Measurements from ENCODE around the gene EML2.
"Not testable (repeated sequence)": the region's sequence is repeated elsewhere in the genome, so short reads cannot be mapped to it uniquely, and the experiment has no call there.

EML2 gene, protein sequence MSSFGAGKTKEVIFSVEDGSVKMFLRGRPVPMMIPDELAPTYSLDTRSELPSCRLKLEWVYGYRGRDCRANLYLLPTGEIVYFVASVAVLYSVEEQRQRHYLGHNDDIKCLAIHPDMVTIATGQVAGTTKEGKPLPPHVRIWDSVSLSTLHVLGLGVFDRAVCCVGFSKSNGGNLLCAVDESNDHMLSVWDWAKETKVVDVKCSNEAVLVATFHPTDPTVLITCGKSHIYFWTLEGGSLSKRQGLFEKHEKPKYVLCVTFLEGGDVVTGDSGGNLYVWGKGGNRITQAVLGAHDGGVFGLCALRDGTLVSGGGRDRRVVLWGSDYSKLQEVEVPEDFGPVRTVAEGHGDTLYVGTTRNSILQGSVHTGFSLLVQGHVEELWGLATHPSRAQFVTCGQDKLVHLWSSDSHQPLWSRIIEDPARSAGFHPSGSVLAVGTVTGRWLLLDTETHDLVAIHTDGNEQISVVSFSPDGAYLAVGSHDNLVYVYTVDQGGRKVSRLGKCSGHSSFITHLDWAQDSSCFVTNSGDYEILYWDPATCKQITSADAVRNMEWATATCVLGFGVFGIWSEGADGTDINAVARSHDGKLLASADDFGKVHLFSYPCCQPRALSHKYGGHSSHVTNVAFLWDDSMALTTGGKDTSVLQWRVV

DNA sequence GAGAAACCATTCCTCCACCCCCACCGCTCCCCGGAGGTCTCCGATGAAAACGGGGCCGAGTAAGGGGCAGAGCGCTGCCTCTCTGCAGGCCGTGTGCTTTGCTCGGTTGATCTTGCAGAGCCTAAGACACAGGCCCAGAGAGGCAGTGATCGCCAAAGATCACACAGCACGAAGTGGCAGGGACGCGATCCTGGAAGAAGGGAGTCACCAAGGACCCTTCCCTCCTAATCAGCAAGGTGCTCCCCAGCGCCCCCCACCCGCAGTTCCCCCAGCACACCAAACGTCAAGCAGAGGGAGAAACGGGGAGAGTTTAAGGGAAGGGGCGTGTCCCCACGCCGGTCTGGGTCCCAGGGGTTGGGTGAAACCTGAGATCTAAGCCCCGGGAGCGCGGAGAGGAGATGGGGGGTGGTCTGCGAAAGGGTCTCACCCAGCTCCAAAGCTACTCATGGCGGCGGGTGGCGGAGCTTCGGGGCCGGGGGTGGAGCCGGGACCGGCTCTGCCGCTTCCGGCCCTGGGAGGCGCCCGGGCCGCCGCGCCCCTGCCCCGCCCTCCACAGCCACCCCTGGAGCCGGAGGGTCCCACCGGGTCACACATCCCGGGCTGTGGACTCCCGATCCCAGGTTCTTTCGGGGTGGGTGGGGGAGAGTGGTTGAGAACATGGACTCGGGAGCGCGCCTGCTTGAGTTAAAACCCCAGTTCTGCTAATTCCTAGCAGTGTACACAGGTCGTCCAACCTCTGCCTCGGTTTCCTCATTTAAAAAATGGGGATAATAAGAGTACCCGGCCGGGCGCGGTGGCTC lies at the start of gene EML2:
Gene EML2, minus strand, starts transcription at position 468 of the 800 bp plus-strand sequence. Its CDS starts 21 bp downstream, at position 447.
- peak in 1 of 2 donors; percentile 23 for DNase-seq (ENCODE audit: low read depth in 1 of 2, low spot score in 1 of 2)

DNA sequence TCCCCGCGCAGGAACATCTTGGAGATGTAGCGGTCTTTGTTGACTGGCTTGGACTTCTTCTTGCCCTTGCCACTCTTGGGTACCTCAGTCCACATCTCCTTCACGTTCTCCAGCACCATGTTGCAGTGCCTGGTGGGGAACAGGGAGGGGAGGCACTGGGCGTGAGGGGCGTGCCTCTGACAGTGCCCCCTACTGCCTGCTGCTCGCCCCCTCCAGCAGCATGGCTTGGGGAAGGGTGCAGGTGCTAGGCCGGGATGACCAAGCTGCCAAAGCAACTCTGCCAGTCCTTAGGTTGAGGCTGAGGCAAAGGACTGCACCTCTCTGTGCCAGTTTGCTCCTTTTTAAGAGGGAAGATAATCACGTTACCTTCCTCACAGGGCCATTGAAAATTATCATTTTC lies 48.4 kb upstream of the EML2 start:
- no peak for DNase-seq (ENCODE audit: low read depth in 1 of 2, low spot score in 1 of 2)

DNA sequence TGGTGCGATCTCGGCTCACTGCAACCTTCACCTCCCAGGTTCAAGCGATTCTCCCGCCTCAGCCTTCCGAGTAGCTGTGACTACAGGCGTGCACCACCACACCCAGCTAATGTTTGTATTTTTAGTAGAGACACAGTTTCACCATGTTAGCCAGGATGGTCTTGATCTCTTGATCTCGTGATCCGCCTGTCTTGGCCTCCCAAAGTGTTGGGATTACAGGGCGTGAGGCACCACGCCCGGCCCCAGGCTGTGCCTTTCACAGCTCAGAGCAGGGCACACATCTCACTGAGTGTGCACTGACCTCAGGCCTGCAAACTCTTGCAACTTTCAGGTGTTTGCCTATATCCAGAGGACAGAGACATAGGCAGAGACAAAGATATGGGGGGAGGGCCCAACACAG lies 45.8 kb upstream of the EML2 start:
- not testable (repeated sequence) for DNase-seq (ENCODE audit: low read depth in 1 of 2, low spot score in 1 of 2)

DNA sequence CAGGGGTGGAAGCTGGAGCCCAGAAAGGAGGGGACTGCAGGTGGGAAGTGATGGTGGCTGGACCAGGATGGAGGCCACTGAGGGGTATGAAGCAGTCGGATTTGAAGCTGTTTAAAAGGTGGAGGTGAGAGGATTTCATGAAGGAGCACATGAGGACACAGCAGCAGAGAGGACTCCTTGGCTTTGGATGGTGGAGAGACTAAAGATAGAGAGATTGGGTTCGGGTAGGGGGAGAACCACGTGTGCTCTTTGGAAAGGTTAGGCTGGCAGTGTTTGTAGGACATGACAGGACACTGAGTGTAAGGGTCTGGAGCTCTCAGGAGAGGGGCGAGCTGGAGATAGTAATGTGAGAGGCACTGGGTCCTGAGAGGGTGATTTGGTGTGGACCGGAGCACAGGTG lies 43.7 kb upstream of the EML2 start:
- DNase-seq (ENCODE audit: low read depth in 1 of 2, low spot score in 1 of 2) = no peak

DNA sequence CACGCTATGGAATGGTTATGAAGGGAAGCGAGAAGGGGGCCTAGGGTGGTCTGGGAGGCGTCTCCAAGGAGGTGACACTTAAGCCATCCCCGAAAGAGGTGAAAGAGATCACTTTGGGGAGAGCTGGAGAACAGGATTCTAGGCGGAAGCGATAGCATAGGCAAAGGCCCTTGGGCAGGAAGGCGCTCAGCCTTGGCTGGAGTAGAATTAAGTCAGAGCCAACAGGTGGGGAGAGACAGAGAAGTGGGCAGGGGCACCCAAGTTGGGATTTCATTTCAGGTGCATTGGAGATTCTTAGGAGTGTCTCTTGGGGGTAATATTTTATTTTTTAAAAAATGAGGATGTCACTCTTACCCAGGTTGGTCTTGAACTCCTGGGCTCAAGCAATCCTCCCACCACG lies 42.9 kb upstream of the EML2 start:
- DNase-seq (ENCODE audit: low read depth in 1 of 2, low spot score in 1 of 2) = no peak

DNA sequence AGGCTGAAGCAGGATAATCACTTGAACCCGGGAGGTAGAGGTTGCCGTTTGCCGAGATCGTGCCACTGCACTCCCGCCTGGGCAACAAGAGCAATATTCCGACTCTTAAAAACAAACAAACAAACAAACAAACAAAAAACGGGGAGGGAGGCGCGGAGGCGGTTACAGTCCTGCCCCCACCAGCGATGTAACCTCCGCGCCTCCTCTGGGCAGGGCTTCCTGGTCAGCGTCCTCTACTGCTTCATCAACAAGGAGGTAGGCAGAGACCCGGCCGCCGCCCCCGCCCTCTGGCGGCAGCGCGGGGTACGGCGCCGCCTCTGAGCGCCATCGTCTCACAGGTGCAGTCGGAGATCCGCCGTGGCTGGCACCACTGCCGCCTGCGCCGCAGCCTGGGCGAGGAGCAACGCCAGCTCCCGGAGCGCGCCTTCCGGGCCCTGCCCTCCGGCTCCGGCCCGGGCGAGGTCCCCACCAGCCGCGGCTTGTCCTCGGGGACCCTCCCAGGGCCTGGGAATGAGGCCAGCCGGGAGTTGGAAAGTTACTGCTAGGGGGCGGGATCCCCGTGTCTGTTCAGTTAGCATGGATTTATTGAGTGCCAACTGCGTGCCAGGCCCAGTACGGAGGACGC lies 42.3 kb upstream of the EML2 start:
- DNase-seq (ENCODE audit: low read depth in 1 of 2, low spot score in 1 of 2) = peak; percentile 75 to 77

DNA sequence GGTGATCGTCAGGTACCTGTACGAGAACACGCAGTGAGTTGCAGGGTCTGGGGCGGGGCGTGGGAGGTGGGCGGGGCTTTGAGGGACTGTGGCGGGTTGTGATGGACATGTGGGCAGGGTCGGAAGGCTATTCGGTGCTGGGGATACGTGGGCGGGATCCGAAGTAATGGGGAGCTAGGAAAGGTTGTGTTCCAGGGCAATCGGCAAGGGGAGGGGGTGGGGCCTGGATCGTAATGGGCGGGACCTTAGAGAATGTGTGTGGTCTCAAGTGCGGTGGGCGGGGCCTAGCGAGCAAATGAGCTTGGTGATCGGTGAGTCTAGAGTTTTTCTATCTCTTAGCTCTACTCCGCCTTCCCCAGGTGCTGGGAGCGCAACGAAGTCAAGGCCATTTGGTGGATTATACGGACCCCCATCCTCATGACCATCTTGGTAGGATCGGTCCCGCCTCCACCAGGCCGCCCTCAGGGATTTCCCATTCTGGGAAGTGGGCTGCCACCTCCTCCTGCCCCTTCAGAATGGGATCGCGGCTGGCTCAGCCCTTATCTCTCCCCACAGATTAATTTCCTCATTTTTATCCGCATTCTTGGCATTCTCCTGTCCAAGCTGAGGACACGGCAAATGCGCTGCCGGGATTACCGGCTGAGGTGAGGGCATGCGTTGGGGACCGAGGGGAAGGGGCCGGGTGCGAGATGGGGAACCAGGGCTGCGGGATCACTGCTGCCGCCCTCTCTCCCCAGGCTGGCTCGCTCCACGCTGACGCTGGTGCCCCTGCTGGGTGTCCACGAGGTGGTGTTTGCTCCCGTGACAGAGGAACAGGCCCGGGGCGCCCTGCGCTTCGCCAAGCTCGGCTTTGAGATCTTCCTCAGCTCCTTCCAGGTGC lies 38.4 kb upstream of the EML2 start:
- peak; percentile 56 to 73 for DNase-seq (ENCODE audit: low read depth in 1 of 2, low spot score in 1 of 2)

DNA sequence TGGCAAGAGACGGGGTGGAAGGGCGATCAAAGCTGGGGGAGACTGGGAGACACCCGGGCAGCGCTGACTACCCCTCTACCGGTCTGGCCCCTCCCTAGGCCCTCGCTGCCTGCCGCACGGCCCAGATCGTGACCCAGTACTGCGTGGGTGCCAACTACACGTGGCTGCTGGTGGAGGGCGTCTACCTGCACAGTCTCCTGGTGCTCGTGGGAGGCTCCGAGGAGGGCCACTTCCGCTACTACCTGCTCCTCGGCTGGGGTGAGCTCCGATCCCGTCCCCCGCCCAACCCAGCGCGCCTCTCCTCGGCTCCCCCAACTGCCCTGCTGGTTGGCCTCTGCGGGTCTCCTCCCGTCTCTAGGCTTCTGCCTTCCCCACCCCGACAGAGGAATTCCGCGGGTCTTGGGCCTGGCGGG lies 37.7 kb upstream of the EML2 start:
- no peak for DNase-seq (ENCODE audit: low read depth in 1 of 2, low spot score in 1 of 2)

DNA sequence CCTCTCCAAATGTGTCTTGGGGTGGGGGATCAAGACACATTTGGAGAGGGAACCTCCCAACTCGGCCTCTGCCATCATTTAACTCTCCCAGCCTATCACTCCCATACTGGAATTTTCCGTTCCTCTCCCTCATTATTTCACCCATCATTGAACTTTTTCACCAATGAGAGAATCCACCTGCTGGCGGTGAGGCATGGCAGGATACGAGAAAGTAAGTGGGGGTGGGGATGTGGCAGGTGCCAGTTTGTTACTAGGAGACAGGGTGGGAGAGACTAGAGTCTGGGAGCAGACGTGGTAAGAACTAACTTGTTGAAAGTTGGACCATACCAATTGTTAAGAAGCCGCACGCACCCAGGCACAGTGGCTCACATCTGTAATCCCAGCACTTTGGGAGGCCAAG lies 35.7 kb upstream of the EML2 start:
- no peak for DNase-seq (ENCODE audit: low read depth in 1 of 2, low spot score in 1 of 2)

DNA sequence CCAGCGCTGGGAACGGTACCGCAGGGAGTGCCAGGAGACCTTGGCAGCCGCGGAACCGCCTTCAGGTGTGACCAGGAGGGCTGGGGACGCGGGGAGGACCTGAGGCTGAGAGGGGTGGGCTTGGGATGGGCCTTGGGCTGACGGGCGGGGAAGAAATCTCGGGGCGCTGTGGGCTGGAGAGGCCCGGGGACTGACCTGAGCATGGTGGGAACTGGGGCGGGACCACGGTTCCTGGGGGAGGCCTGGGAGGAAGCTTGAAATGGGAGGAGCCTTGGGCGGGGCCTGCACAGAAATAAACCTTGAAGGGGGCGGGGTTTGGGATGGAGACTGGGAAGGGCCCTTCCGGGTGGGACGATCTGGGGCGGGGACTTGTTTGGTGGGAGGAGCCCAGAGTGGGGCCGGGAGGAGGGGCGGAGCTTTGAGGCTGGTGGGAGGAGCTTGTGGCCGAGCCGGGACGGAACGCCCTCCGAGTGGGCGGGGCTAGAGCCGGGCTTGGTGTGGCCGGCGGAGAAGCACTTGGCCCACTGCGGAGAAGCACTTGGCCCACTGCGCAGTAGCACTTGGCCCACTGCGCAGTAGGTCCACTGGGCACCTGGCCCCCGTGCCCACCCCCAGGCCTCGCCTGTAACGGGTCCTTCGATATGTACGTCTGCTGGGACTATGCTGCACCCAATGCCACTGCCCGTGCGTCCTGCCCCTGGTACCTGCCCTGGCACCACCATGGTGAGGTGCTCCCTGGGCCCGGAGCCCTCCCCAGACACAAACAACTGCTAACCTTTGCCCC lies 31.7 kb upstream of the EML2 start:
- no peak for DNase-seq (ENCODE audit: low read depth in 1 of 2, low spot score in 1 of 2)

DNA sequence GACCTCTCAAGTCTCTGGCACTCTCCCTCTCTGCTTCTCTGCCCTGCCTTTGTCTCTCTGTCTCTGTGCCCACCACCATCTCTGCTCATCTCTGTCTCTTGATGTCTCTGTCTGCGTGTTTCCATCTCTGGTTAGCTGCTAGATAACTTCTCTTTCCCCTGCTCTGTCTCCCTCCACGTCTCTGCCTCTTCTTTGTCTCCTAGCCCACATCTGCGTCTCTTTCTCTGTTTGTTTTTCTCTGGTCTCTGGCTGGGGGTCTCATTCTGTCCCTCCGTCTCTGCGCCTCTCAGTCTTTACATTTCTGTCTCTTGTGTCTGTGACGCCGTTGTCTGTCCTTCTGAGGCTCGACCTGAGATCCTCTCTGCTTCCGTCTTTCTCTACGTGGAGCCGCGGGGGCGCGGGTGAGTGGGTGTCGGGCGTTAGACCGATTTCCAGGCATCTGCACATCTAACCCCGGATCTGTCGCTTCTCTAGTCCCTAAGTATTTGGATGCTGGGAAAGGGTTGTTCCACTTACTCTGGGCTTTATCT lies 29.2 kb upstream of the EML2 start:
- DNase-seq (ENCODE audit: low read depth in 1 of 2, low spot score in 1 of 2) = no peak

DNA sequence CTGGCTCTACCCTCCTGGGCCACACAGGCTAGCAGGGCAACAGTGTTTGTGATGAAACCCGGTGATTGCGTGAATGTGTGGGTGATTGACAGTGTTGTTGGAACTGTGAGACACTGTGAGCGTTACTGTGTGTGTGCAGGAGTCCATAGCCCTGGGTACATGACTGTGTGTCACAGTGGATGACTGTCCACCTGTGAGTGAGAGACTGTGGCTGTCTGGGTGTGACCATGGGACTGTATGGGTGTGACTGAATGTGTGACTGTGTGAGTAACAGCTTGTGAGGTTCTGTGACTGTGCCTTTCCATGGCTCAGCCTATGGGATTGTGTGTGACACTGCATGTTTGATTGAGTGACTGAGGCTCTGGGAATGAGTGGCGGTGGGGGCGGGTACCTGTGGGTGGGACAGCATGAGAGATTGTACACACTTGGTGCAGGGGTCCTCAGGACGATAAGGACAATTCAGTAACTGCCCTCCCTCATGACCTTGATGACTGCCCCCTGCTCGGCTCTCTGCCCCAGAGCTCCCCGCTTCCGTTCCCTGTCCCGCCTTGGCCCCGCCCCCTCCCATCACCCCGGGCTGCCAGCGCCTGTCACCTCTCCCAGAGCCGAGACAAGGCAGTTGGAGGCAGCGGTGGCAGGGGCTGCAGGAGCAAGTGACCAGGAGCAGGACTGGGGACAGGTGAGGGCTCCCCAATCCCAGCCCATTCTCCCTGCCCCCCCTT lies 28.6 kb upstream of the EML2 start, which contains the start of gene GIPR:
Gene GIPR, plus strand, starts transcription at position 602 of the 722 bp plus-strand sequence. CDS start 1,300 bp downstream, outside the sequence.
- DNase-seq (ENCODE audit: low read depth in 1 of 2, low spot score in 1 of 2) = peak in 1 of 2 donors; percentile 54

DNA sequence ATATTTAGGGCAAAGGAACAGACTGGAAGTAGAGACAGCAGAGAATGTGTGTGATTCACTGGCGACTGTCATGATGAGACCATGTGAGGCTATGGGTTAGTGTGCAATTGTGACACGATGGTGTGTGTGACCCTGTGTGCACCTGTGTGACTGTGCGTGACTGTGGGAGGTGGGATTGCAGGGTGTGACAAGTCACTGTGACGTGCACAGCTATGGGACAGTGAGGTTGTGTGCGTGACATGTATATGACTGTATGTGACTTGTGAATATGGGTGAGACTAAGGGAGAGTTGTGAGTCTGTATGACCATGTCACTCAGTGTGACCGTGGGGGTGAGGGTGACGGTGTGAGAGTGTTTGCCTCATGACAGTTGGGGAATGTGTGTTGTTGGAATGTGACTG lies 25.4 kb upstream of the EML2 start:
- no peak for DNase-seq (ENCODE audit: low read depth in 1 of 2, low spot score in 1 of 2)

DNA sequence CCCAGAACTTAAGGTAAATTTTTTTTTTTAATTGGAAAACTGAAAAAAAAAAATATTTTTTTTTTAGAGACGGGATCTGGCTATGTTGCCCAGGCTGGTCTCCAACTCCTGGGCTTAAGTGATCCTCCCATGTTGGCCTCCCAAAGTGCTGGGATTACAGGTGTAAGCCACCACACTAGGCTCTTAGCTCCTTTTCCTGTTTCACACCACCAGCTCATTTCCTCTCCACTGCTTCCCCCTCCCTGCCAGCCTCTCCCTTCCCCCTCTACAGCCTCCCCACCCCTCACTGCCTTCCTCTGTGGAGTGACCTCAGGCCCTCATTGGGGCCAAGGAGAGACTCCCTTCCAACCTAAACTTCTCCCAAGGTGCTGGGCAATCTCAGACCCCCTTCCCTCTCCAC lies 24.6 kb upstream of the EML2 start:
- no peak for DNase-seq (ENCODE audit: low read depth in 1 of 2, low spot score in 1 of 2)

DNA sequence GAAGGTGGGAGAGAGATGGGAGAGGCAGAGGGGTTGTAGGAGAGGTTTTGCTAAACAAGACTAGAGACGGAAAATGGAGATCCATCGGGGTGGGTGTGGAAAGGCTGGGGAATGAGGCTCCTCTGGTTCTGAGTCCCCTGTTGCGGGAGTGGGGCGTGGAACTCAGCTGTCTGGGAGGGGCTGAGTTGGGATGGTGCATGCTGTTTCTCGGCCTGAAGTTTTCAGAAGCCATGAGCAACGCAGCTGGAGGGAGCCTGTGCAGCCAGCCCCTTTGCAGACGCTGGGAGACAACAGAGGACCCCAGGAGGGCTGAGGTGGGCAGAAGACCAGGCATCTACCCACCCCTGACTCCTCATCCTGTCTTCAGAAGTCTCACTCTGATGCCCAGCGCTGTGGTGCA lies 21.4 kb upstream of the EML2 start:
- DNase-seq (ENCODE audit: low read depth in 1 of 2, low spot score in 1 of 2) = no peak

DNA sequence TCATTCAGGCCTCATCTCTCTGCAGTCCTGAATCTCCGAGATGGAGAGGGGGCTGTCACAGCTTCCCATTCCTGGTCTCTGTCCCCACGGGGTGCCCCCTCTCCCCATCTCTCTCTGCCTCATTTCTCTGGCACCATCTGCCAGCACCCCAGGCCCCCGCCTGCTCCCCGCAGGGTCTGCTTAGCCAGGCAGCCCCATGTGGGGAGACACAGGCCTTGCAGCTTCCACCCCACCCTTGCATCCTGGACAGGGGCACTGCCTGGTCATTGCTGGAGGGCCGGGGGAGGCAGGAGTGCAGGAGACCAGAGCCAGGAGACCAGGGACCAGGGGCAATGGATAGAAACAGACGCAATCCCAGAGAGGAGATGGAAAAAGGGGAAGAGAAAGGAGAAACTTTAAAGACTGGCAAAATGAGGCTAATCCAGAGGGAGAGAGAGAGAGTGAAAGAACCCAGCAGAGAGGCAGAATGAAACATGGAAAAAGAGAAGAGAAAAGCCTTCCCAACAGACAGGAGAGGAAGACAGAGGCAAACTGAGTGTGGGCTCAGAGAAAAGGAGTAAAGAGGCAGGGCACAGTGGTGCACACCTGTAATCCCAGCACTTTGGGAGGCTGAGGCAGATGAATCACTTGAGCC lies 20.0 kb upstream of the EML2 start:
- no peak for DNase-seq (ENCODE audit: low read depth in 1 of 2, low spot score in 1 of 2)

DNA sequence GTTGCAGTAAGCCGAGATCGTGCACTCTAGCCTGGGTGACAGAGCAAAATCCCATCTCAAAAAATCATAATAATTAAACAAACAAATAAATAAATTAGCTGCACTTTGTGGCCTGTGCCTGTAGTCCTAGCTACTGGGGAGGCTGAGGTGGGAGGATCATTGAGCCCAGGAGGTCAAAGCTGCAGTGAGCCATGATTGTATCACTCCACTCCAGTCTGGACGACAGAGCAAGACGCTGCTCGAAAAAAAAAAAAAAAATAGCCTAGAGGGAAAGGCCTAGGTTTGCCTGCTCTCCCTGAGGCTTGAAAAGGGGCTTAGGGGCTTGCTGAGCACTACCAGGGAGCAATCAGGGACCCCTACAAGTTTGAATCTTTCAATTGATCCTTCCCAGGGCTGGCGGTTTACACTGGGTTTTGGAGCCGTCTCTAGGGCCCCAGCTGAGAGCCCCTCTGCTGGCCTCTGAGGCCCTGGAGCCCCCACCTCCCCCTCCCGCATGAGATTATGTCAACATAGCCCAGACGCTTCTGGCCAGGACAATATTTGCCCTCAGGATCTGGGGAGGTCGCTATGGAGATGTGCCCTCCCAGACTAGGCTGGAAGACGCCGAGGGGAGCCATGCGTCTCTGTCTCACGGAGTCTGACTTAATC lies 18.4 kb upstream of the EML2 start:
- DNase-seq (ENCODE audit: low read depth in 1 of 2, low spot score in 1 of 2) = no peak

DNA sequence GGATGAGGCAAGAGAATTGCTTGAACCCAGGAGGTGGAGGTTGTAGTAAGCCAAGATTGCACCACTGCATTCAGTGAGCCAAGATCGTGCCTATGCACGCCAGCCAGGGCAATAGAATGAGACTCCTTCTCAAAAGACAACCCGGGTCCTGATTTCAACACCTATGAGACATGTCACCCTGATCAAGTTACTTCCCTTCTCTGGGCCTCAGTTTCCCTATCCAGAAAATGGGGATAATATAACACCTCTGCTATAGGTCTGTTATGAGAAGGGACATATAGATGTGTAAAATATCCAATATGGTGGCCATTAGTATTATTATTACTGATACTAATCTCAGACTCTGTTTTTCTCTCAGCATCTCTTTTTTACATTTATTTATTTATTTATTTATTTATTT lies 15.9 kb upstream of the EML2 start:
- DNase-seq (ENCODE audit: low read depth in 1 of 2, low spot score in 1 of 2) = no peak
